Neuronal stem cell (in vitro differentiated cells): ENCODE measurements around the gene GRN.
"Not testable (repeated sequence)": the region's sequence is repeated elsewhere in the genome, so short reads cannot be mapped to it uniquely, and the experiment has no call there.

ENCODE experiments used
- DNase-seq: peaks from one replicate; pipeline ENCODE4 v3.0.0-alpha.2; 2013; ENCODE audit warnings: low spot score
- H2AFZ ChIP-seq: one replicate; pipeline ENCODE4 v1.6.1; 2013; ENCODE audit warnings: mild to moderate bottlenecking, low read length, inconsistent platforms
- H2AK5ac ChIP-seq: 2 replicates; pipeline ENCODE4 v1.6.1; 2013; ENCODE audit warnings: low read depth, mild to moderate bottlenecking, inconsistent platforms, low read length, moderate library complexity, mixed read lengths
- H2BK120ac ChIP-seq: 2 replicates; pipeline ENCODE4 v1.6.1; 2013; ENCODE audit warnings: low read depth, mild to moderate bottlenecking, inconsistent platforms, low read length, moderate library complexity, mixed read lengths
- H2BK12ac ChIP-seq: one replicate; pipeline ENCODE4 v1.6.1; 2013; ENCODE audit warnings: low read length, inconsistent platforms
- H2BK15ac ChIP-seq: 2 replicates; pipeline ENCODE4 v1.6.1; 2013; ENCODE audit warnings: mild to moderate bottlenecking, low read length, inconsistent platforms, mixed read lengths
- H2BK5ac ChIP-seq: one replicate; pipeline ENCODE4 v1.6.1; 2013; ENCODE audit warnings: inconsistent platforms, mild to moderate bottlenecking, low read length, moderate library complexity
- H3K14ac ChIP-seq: one replicate; pipeline ENCODE4 v1.6.1; 2013; ENCODE audit warnings: low read length, inconsistent platforms
- H3K18ac ChIP-seq: 2 replicates; pipeline ENCODE4 v1.6.1; 2013; ENCODE audit warnings: low read length, inconsistent platforms
- H3K23ac ChIP-seq: 2 replicates; pipeline ENCODE4 v1.6.1; 2013; ENCODE audit warnings: low read depth, mild to moderate bottlenecking, mixed read lengths, low read length, inconsistent platforms; ENCODE audit not compliant: poor library complexity
- H3K27ac ChIP-seq: replicated peaks from 3 replicates; pipeline ENCODE4 v1.5.1; 2013; ENCODE audit warnings: low read length, inconsistent platforms
- H3K27me3 ChIP-seq, 3 experiments: 2 replicates each; pipeline ENCODE4 v1.6.1; 2013; ENCODE audit warnings: low read length in 3 of 3, mild to moderate bottlenecking in 2 of 3, inconsistent platforms in 1 of 3, low read depth in 1 of 3, mixed read lengths in 1 of 3, moderate library complexity in 1 of 3; ENCODE audit not compliant: control insufficient read depth in 3 of 3, insufficient read depth in 3 of 3
- H3K36me3 ChIP-seq, 2 donors: replicated peaks in 1 of 2; 2 replicates each; pipeline ENCODE4 v1.6.1; 2013; ENCODE audit warnings: low read length in 2 of 2; ENCODE audit not compliant: control insufficient read depth in 2 of 2, insufficient read depth in 2 of 2
- H3K4ac ChIP-seq: 2 replicates; pipeline ENCODE4 v1.6.1; 2013; ENCODE audit warnings: inconsistent platforms, mild to moderate bottlenecking, low read length, moderate library complexity
- H3K4me1 ChIP-seq, 2 donors: 1 replicate in 1 of 2; 2 replicates in 1 of 2; pipeline ENCODE4 v1.6.1; 2013; ENCODE audit warnings: low read length in 2 of 2, low read depth in 1 of 2; ENCODE audit not compliant: control insufficient read depth in 2 of 2, insufficient read depth in 1 of 2
- H3K4me2 ChIP-seq: one replicate; pipeline ENCODE4 v1.6.1; 2013; ENCODE audit warnings: mild to moderate bottlenecking, low read length, inconsistent platforms; ENCODE audit not compliant: insufficient read depth, poor library complexity, severe bottlenecking
- H3K4me3 ChIP-seq, 2 donors: 2 replicates each; pipeline ENCODE4 v1.5.1; 2013; ENCODE audit warnings: low read length in 2 of 2, mild to moderate bottlenecking in 2 of 2, inconsistent platforms in 1 of 2, moderate library complexity in 1 of 2
- H3K79me1 ChIP-seq: one replicate; pipeline ENCODE4 v1.6.1; 2013; ENCODE audit warnings: low read depth, mild to moderate bottlenecking, inconsistent platforms, low read length, moderate library complexity
- H3K9ac ChIP-seq: one replicate; pipeline ENCODE4 v1.6.1; 2013; ENCODE audit warnings: mild to moderate bottlenecking, low read depth, low read length, inconsistent platforms; ENCODE audit not compliant: poor library complexity
- H3K9me3 ChIP-seq, 2 donors: replicated peaks in 1 of 2; 2 replicates each; pipeline versions ENCODE3 to v1.6.1; 2013; ENCODE audit warnings: low read length in 2 of 2, mild to moderate bottlenecking in 2 of 2, inconsistent platforms in 1 of 2, low read depth in 1 of 2, mixed read lengths in 1 of 2, moderate library complexity in 1 of 2; ENCODE audit not compliant: control insufficient read depth in 2 of 2, insufficient read depth in 1 of 2
- H4K8ac ChIP-seq: one replicate; pipeline ENCODE4 v1.6.1; 2013; ENCODE audit warnings: low read depth, mild to moderate bottlenecking, inconsistent platforms, low read length, moderate library complexity
- H4K91ac ChIP-seq: one replicate; pipeline ENCODE4 v1.6.1; 2013; ENCODE audit warnings: low read length, low read depth, mild to moderate bottlenecking, inconsistent platforms; ENCODE audit not compliant: poor library complexity
- WGBS, 2 donors: extraction: QIAGEN DNeasy Blood & Tissue Kit; methylation state at CpG; one replicate each; pipeline ENCODE4 v1.1.7; 2013; ENCODE audit warnings: missing lambda C conversion rate in 2 of 2, mixed read lengths in 1 of 2; ENCODE audit not compliant: insufficient read length in 2 of 2, insufficient replicate concordance in 1 of 2; ENCODE audit errors: extremely low coverage in 2 of 2; 5-methylcytosine and 5-hydroxymethylcytosine counted together

Gene GRN

GRCh38 chr17:44389281-44389680 lies 44.2 kb downstream of the GRN start, which contains the start of gene ITGA2B:
TSS of gene ITGA2B (minus strand) at chr17:44389649. CDS start at chr17:44389473, 176 bp downstream.
- H3K36me3 ChIP-seq = no peaks in the 10 kb centered on the region
- no peaks in the 10 kb centered on the region for H3K79me1 ChIP-seq
- no peak within 1 kb of the TSS for H3K9ac ChIP-seq
- H2AFZ ChIP-seq = peak within 1 kb of the TSS; percentile 19
- H4K8ac ChIP-seq = no peak within 1 kb of the TSS
- no peak within 1 kb of the TSS for H4K91ac ChIP-seq
- H2BK5ac ChIP-seq = no peak within 1 kb of the TSS
- H2BK15ac ChIP-seq = no peak within 1 kb of the TSS
- H2BK120ac ChIP-seq = peak within 1 kb of the TSS; percentile 57
- H3K4ac ChIP-seq = no peak within 1 kb of the TSS
- H2BK12ac ChIP-seq = no peak within 1 kb of the TSS
- H3K9me3 ChIP-seq = no peaks in the 10 kb centered on the region
- H3K4me2 ChIP-seq = no peak within 1 kb of the TSS
- H3K4me1 ChIP-seq = peaks cover 12% of the 10 kb centered on the region in 2 donors
- no peak within 1 kb of the TSS for H3K23ac ChIP-seq
- no peak within 1 kb of the TSS for H3K14ac ChIP-seq
- peaks cover 2 to 18% (median 8%) of the 10 kb centered on the region in 3 experiments for H3K27me3 ChIP-seq
- DNase-seq = no peak
- H2AK5ac ChIP-seq = no peak within 1 kb of the TSS
- no peak within 1 kb of the TSS for H3K27ac ChIP-seq
- WGBS, 2 donors = no CpG with 5 or more reads among the region's 1 CpG
- no peak within 1 kb of the TSS for H3K4me3 ChIP-seq
- no peak within 1 kb of the TSS for H3K18ac ChIP-seq

GRCh38 chr17:44389723-44390202 lies 44.7 kb downstream of the GRN start:
- no peak for DNase-seq
- H3K14ac ChIP-seq = no peak overlapping the region
- no peak overlapping the region for H2BK15ac ChIP-seq
- no peak overlapping the region for H3K27ac ChIP-seq
- no peak overlapping the region for H2AFZ ChIP-seq
- H4K8ac ChIP-seq = no peak overlapping the region
- no CpG with 5 or more reads among the region's 6 CpGs for WGBS, 2 donors
- no peak overlapping the region for H3K4me2 ChIP-seq
- H3K36me3 ChIP-seq = peaks cover 0 to 2% of the 10 kb centered on the region in 2 donors
- no peak overlapping the region for H4K91ac ChIP-seq
- H3K79me1 ChIP-seq = no peaks in the 10 kb centered on the region
- H2BK120ac ChIP-seq = no peak overlapping the region
- H2BK5ac ChIP-seq = no peak overlapping the region
- H3K4ac ChIP-seq = no peak overlapping the region
- H3K23ac ChIP-seq = no peak overlapping the region
- H3K9ac ChIP-seq = no peak overlapping the region
- H2BK12ac ChIP-seq = no peak overlapping the region
- no peak overlapping the region for H2AK5ac ChIP-seq
- peaks cover 2 to 13% (median 4%) of the 10 kb centered on the region in 3 experiments for H3K27me3 ChIP-seq
- no peaks in the 10 kb centered on the region for H3K9me3 ChIP-seq
- no peak overlapping the region for H3K4me3 ChIP-seq
- peaks cover 8 to 10% of the 10 kb centered on the region in 2 donors for H3K4me1 ChIP-seq
- no peak overlapping the region for H3K18ac ChIP-seq

GRCh38 chr17:44390250-44390870 lies 45.3 kb downstream of the GRN start:
- Histone ChIP-seq H3K4me1 (peaks cover 6% of the 10 kb centered on the region in 2 donors), H3K9ac (no peak overlapping the region), H2BK12ac (no peak overlapping the region), H2AFZ (no peak overlapping the region), H4K8ac (no peak overlapping the region), H3K4ac (no peak overlapping the region), H3K9me3 (no peaks in the 10 kb centered on the region), H3K27me3 (peaks cover 0 to 11% (median 2%) of the 10 kb centered on the region in 3 experiments), H2AK5ac (no peak overlapping the region), H3K79me1 (no peaks in the 10 kb centered on the region), H3K4me2 (no peak overlapping the region), H3K23ac (no peak overlapping the region), H3K4me3 (no peak overlapping the region), H3K27ac (no peak overlapping the region), H2BK5ac (no peak overlapping the region), H2BK120ac (no peak overlapping the region), H3K18ac (no peak overlapping the region), H3K14ac (no peak overlapping the region), H2BK15ac (no peak overlapping the region), H4K91ac (no peak overlapping the region), H3K36me3 (peaks cover 0 to 8% of the 10 kb centered on the region in 2 donors)
- WGBS, 2 donors = no CpG with 5 or more reads among the region's 10 CpGs
- DNase-seq = no peak

- H2AFZ ChIP-seq, H3K79me1 ChIP-seq, H3K9ac ChIP-seq, H3K4me3 ChIP-seq, H3K23ac ChIP-seq, H4K8ac ChIP-seq, H2BK12ac ChIP-seq, H2BK15ac ChIP-seq, H3K14ac ChIP-seq, DNase-seq, H3K27me3 ChIP-seq, H3K4me1 ChIP-seq, H3K18ac ChIP-seq, H3K4ac ChIP-seq, H3K4me2 ChIP-seq, H2BK120ac ChIP-seq, H3K27ac ChIP-seq, H3K9me3 ChIP-seq, H2AK5ac ChIP-seq, H2BK5ac ChIP-seq, H4K91ac ChIP-seq: not testable (repeated sequence)
- WGBS, 2 donors = no CpG with 5 or more reads among the region's 9 CpGs
- H3K36me3 ChIP-seq = peaks cover 21 to 46% of the 10 kb centered on the region in 2 donors
Measured at GRCh38 chr17:44394112-44394511, 49.0 kb downstream of the GRN start.
